ENCODE measurements around the gene ARID2.

DNA sequence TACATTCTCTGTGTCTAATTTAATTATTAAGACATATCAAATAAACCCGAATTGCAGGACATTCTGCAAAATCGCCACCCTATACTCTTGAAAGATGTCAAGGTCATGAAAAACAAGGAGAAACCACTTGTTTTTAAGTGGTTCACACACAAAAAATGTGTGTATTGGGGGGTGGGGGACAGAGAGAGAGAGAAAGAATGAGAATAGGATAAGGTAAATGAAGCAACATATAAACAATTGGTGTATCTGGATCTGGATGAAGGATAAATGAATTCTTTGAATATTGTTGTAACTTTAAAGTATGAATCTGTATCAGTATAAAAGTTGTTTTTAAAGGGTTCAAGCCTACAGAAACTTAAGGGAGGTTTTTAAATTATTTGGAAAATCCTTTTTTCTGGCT is 72.1 kb downstream of the ARID2 start:
- TF ChIP-seq CTCF (tag by site-specific recombination; IDR thresholded peaks at IDR 0.05) (no peak), ZNF175 (tag by site-specific recombination; IDR thresholded peaks at IDR 0.05) (no peak), ZNF24 (tag by site-specific recombination; IDR thresholded peaks at IDR 0.05) (no peak), ZNF202 (tag by site-specific recombination; IDR thresholded peaks at IDR 0.05; ENCODE audit: borderline replicate concordance) (no peak), ZNF10 (tag by site-specific recombination; IDR thresholded peaks at IDR 0.05) (no peak), ZNF830 (tag by site-specific recombination; IDR thresholded peaks at IDR 0.05; ENCODE audit: low read depth) (no peak), ZNF510 (tag by site-specific recombination; IDR thresholded peaks at IDR 0.05; ENCODE audit: insufficient replicate concordance) (no peak), ZEB2 (tag by site-specific recombination; IDR thresholded peaks at IDR 0.05) (no peak), ZNF311 (tag by site-specific recombination; IDR thresholded peaks at IDR 0.05; ENCODE audit: borderline replicate concordance) (no peak), BCL6B (tag by site-specific recombination; IDR thresholded peaks at IDR 0.05) (no peak), KLF9 (tag by site-specific recombination; IDR thresholded peaks at IDR 0.05; ENCODE audit: low read depth) (no peak), ZNF600 (tag by site-specific recombination; IDR thresholded peaks at IDR 0.05) (no peak)
- TF ChIP-seq, protein P1, sequence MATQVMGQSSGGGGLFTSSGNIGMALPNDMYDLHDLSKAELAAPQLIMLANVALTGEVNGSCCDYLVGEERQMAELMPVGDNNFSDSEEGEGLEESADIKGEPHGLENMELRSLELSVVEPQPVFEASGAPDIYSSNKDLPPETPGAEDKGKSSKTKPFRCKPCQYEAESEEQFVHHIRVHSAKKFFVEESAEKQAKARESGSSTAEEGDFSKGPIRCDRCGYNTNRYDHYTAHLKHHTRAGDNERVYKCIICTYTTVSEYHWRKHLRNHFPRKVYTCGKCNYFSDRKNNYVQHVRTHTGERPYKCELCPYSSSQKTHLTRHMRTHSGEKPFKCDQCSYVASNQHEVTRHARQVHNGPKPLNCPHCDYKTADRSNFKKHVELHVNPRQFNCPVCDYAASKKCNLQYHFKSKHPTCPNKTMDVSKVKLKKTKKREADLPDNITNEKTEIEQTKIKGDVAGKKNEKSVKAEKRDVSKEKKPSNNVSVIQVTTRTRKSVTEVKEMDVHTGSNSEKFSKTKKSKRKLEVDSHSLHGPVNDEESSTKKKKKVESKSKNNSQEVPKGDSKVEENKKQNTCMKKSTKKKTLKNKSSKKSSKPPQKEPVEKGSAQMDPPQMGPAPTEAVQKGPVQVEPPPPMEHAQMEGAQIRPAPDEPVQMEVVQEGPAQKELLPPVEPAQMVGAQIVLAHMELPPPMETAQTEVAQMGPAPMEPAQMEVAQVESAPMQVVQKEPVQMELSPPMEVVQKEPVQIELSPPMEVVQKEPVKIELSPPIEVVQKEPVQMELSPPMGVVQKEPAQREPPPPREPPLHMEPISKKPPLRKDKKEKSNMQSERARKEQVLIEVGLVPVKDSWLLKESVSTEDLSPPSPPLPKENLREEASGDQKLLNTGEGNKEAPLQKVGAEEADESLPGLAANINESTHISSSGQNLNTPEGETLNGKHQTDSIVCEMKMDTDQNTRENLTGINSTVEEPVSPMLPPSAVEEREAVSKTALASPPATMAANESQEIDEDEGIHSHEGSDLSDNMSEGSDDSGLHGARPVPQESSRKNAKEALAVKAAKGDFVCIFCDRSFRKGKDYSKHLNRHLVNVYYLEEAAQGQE (tag by site-specific recombination; IDR thresholded peaks at IDR 0.05) = no peak
- TF ChIP-seq, protein P2, sequence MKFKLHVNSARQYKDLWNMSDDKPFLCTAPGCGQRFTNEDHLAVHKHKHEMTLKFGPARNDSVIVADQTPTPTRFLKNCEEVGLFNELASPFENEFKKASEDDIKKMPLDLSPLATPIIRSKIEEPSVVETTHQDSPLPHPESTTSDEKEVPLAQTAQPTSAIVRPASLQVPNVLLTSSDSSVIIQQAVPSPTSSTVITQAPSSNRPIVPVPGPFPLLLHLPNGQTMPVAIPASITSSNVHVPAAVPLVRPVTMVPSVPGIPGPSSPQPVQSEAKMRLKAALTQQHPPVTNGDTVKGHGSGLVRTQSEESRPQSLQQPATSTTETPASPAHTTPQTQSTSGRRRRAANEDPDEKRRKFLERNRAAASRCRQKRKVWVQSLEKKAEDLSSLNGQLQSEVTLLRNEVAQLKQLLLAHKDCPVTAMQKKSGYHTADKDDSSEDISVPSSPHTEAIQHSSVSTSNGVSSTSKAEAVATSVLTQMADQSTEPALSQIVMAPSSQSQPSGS (tag by site-specific recombination; IDR thresholded peaks at IDR 0.05; ENCODE audit: low read depth) = no peak

Data from HEK293 (cell line).